ENCODE data around the gene AGMO. TPM values are rescaled to one million over a fixed set of nuclear protein-coding genes. Genes with fewer than 3 reads are reported as not detected.
A peak's percentile ranks its signal among the peaks of the same experiment; 100 is the strongest.

Gene AGMO
- total RNA-seq, 1 experiment from 2014 or later = 0.77 TPM

- no peak for ATAC-seq
- Mint-ChIP-seq H3K27me3 (ENCODE audit: low read depth) (no peaks in the 10 kb centered on the region), H3K36me3 (no peaks in the 10 kb centered on the region), H3K4me1 (peaks cover 44% of the 10 kb centered on the region), H3K27ac (no peak overlapping the region), H3K9me3 (no peaks in the 10 kb centered on the region), H3K4me3 (no peak overlapping the region)
- ChIA-PET POLR2A (no interaction called here), CTCF (no interaction called here)
- no peak for DNase-seq (ENCODE audit: low spot score)
- TF ChIP-seq SOX15 (CRISPR knock-in tag; IDR thresholded peaks at IDR 0.05) (no peak), PRDM15 (CRISPR knock-in tag; IDR thresholded peaks at IDR 0.05) (no peak), JUN (CRISPR knock-in tag; IDR thresholded peaks at IDR 0.05) (no peak), EMX1 (CRISPR knock-in tag; IDR thresholded peaks at IDR 0.05) (no peak), ZNF317 (CRISPR knock-in tag; IDR thresholded peaks at IDR 0.05; ENCODE audit: borderline replicate concordance, low read depth) (no peak), GTF2I (CRISPR knock-in tag; conservative IDR thresholded peaks at IDR 0.05) (no peak), ZMAT4 (CRISPR knock-in tag; IDR thresholded peaks at IDR 0.05) (no peak), ZNF532 (CRISPR knock-in tag; IDR thresholded peaks at IDR 0.05; ENCODE audit: borderline replicate concordance) (no peak), ETV6 (CRISPR knock-in tag; IDR thresholded peaks at IDR 0.05) (no peak)
- TF ChIP-seq, protein P1, sequence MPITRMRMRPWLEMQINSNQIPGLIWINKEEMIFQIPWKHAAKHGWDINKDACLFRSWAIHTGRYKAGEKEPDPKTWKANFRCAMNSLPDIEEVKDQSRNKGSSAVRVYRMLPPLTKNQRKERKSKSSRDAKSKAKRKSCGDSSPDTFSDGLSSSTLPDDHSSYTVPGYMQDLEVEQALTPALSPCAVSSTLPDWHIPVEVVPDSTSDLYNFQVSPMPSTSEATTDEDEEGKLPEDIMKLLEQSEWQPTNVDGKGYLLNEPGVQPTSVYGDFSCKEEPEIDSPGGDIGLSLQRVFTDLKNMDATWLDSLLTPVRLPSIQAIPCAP (CRISPR knock-in tag; IDR thresholded peaks at IDR 0.05) = no peak
Measured at GRCh38 chr7:15199482-15199881, 362.3 kb downstream of the AGMO start.

DNA sequence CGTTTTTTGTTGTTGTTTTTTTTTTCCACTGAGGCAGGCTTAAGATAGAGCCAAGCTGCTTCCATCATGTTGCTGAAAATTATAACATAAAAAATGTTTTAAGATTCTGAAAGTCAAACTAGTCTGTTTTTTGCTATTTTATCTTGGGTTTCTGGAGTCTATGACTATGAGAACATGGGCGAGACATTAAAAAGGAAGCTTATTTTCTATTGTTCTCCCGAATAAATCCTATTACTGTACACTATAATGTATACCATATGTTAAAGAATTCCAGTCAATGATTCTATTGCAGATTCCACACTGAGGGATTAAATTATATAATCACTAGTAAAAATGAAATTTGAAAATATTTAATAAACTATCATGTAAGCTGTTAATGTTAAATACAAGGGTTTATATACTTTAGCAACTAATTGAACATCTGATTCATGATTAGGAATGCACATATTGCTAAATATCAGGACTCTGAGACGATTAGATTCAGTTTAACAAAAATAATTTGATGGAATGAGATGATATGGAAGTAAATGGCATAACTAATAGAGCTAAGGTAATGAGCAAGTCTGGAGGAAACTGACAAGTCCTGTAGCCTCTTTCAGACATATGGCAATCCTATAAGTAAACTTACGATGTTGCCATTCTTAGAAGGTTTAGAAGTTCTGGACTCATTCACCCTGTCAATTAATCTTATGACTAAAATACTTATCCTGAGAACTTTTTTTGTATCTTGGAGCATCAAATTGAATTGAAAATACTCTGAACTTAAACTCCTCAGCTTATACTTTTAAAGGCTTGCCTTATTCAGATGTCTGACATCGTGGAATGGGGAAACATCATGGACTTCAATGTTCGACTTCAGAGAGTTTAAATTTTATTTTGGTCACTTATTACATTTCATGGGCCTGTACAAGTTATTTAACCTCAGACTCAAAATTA is 364.5 kb downstream of the AGMO start:
- peak overlapping the region; percentile 88 for H3K27ac Mint-ChIP-seq
- no peaks in the 10 kb centered on the region for H3K27me3 Mint-ChIP-seq (ENCODE audit: low read depth)
- CTCF ChIA-PET = interaction anchor here (1.9 kb wide), 1 partner anchor 524 kb away, joined by 5 read pairs; no protein-coding TSS in a partner anchor
- TF ChIP-seq NFE2L1 (CRISPR knock-in tag; IDR thresholded peaks at IDR 0.05) = no peak
- no peak for TF ChIP-seq ZNF219 (CRISPR knock-in tag; IDR thresholded peaks at IDR 0.05; ENCODE audit: borderline replicate concordance)
- TF ChIP-seq, protein P2, sequence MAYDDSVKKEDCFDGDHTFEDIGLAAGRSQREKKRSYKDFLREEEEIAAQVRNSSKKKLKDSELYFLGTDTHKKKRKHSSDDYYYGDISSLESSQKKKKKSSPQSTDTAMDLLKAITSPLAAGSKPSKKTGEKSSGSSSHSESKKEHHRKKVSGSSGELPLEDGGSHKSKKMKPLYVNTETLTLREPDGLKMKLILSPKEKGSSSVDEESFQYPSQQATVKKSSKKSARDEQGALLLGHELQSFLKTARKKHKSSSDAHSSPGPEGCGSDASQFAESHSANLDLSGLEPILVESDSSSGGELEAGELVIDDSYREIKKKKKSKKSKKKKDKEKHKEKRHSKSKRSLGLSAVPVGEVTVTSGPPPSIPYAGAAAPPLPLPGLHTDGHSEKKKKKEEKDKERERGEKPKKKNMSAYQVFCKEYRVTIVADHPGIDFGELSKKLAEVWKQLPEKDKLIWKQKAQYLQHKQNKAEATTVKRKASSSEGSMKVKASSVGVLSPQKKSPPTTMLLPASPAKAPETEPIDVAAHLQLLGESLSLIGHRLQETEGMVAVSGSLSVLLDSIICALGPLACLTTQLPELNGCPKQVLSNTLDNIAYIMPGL (CRISPR knock-in tag; IDR thresholded peaks at IDR 0.05) = no peak
- no peak overlapping the region for H3K4me3 Mint-ChIP-seq
- peaks cover 3% of the 10 kb centered on the region for H3K36me3 Mint-ChIP-seq
- H3K9me3 Mint-ChIP-seq = peaks cover 2% of the 10 kb centered on the region; the same call in 1 of the 2 replicates
- DNase-seq (ENCODE audit: low spot score) = no peak
- H3K4me1 Mint-ChIP-seq = peaks cover 46% of the 10 kb centered on the region
- POLR2A ChIA-PET = no interaction called here
- no peak for ATAC-seq
